HCT116 (cell line): ENCODE measurements around the gene TERT.
A peak's percentile ranks its signal among the peaks of the same experiment; 100 is the strongest.

Experiments
- CTCF ChIP-seq, 3 experiments: fragments of 200-600 bp in 1 of 3; sonication (generic) in 1 of 3; IDR thresholded peaks in 2 of 3; conservative IDR thresholded peaks in 1 of 3; 2 replicates each; pipeline ENCODE4 v1.5.1; 2012 to 2017; ENCODE audit warnings: low read depth in 2 of 3, low read length in 2 of 3, antibody characterized with exemption in 1 of 3, borderline replicate concordance in 1 of 3, control low read depth in 1 of 3, mild to moderate bottlenecking in 1 of 3, mixed read lengths in 1 of 3, mixed run types in 1 of 3, moderate library complexity in 1 of 3; ENCODE audit not compliant: insufficient read depth in 1 of 3
- EZH2 ChIP-seq: fragments of 200-600 bp; sonication (generic); IDR thresholded peaks from 2 replicates; pipeline ENCODE4 v1.6.1; 2017; ENCODE audit warnings: antibody characterized with exemption, mixed run types
- POLR2A ChIP-seq: IDR thresholded peaks from 2 replicates; pipeline ENCODE4 v1.7.0; 2011; ENCODE audit warnings: borderline replicate concordance; ENCODE audit not compliant: insufficient read depth, insufficient read length; ENCODE audit errors: extremely low read depth
- POLR2AphosphoS5 ChIP-seq: IDR thresholded peaks from 2 replicates; pipeline ENCODE4 v1.6.1; 2011; ENCODE audit warnings: mild to moderate bottlenecking, low read depth, low read length, moderate library complexity
- RAD21 ChIP-seq: IDR thresholded peaks from 2 replicates; pipeline ENCODE4 v1.6.1; 2012; ENCODE audit warnings: low read depth, mild to moderate bottlenecking
- REST ChIP-seq: IDR thresholded peaks from 2 replicates; pipeline ENCODE4 v1.6.1; 2012; ENCODE audit warnings: low read depth
- YY1 ChIP-seq: IDR thresholded peaks from 2 replicates; pipeline ENCODE4 v1.6.1; 2011; ENCODE audit warnings: low read length, low read depth, moderate library complexity, mild to moderate bottlenecking; ENCODE audit not compliant: insufficient replicate concordance; ENCODE audit errors: extremely low read depth

DNA sequence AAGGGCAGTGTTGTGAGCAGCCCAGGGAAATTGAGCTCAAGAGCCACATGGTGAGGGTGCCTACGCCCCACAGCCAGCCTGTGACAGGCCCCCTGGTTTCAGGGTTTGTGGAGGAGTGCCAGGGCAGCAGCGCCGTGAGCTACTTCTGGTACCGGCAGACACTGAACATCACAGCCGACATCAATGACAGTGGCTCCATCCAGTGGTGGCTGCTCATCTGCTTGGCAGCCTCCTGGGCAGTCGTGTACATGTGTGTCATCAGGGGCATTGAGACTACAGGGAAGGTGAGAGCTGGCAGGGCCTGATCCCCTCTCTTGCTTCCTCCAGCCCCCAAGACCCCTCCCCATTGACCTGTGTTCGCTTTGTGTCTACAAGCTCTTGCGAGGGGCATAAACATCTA, 59.5 kb downstream of the TERT start:
- no peak for TF ChIP-seq CTCF (IDR thresholded peaks at IDR 0.05 in 2 of 3, conservative IDR thresholded peaks at IDR 0.05 in 1 of 3; ENCODE audit: borderline replicate concordance in 1 of 3, insufficient read depth in 1 of 3, low read depth in 2 of 3, low read length in 2 of 3)
- no peak for TF ChIP-seq POLR2AphosphoS5
- 0 out of 2 replicates have a peak, but pooled peaks have one; percentile 15 for TF ChIP-seq RAD21
- no peak for TF ChIP-seq REST
- no peak for TF ChIP-seq POLR2A
- TF ChIP-seq EZH2 = no peak
- no peak for TF ChIP-seq YY1
